HL-60 (cell line): ENCODE measurements around the gene PDS5B.

Experiments
- TF ChIP-seq, protein P1 (sequence below): IDR thresholded peaks from 2 replicates; pipeline ENCODE4 v1.6.1; 2012; ENCODE audit warnings: low read depth; ENCODE audit not compliant: insufficient replicate concordance
- TF ChIP-seq, protein P2 (sequence below): IDR thresholded peaks from one replicate; pipeline ENCODE4 v1.5.1; 2011; ENCODE audit warnings: low read length, control low read depth, inconsistent platforms; ENCODE audit not compliant: insufficient read depth

DNA sequence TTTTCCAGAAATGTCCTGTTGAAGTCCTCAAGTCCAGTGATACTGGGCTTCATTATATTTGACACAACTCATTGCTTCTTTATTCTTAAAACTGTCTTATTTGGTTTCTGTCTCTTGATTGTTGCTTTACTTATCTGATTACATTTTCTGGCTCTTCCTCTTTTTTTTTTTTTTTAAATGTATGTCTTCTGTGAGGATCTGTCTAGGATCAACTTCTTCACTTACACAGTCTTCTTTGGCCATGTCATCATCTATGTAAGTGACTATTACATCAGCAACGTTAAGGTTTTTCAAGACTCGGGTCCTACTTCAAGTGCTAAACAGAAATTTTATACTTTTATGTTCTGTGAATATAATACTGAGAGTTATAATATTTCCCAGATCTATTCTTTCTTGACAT is 162.1 kb downstream of the PDS5B start:
- TF ChIP-seq, protein P1, sequence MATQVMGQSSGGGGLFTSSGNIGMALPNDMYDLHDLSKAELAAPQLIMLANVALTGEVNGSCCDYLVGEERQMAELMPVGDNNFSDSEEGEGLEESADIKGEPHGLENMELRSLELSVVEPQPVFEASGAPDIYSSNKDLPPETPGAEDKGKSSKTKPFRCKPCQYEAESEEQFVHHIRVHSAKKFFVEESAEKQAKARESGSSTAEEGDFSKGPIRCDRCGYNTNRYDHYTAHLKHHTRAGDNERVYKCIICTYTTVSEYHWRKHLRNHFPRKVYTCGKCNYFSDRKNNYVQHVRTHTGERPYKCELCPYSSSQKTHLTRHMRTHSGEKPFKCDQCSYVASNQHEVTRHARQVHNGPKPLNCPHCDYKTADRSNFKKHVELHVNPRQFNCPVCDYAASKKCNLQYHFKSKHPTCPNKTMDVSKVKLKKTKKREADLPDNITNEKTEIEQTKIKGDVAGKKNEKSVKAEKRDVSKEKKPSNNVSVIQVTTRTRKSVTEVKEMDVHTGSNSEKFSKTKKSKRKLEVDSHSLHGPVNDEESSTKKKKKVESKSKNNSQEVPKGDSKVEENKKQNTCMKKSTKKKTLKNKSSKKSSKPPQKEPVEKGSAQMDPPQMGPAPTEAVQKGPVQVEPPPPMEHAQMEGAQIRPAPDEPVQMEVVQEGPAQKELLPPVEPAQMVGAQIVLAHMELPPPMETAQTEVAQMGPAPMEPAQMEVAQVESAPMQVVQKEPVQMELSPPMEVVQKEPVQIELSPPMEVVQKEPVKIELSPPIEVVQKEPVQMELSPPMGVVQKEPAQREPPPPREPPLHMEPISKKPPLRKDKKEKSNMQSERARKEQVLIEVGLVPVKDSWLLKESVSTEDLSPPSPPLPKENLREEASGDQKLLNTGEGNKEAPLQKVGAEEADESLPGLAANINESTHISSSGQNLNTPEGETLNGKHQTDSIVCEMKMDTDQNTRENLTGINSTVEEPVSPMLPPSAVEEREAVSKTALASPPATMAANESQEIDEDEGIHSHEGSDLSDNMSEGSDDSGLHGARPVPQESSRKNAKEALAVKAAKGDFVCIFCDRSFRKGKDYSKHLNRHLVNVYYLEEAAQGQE, result no peak
- TF ChIP-seq, protein P2, sequence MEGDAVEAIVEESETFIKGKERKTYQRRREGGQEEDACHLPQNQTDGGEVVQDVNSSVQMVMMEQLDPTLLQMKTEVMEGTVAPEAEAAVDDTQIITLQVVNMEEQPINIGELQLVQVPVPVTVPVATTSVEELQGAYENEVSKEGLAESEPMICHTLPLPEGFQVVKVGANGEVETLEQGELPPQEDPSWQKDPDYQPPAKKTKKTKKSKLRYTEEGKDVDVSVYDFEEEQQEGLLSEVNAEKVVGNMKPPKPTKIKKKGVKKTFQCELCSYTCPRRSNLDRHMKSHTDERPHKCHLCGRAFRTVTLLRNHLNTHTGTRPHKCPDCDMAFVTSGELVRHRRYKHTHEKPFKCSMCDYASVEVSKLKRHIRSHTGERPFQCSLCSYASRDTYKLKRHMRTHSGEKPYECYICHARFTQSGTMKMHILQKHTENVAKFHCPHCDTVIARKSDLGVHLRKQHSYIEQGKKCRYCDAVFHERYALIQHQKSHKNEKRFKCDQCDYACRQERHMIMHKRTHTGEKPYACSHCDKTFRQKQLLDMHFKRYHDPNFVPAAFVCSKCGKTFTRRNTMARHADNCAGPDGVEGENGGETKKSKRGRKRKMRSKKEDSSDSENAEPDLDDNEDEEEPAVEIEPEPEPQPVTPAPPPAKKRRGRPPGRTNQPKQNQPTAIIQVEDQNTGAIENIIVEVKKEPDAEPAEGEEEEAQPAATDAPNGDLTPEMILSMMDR, result no peak
